Activated CD8-positive, alpha-beta T cell treated with anti-CD3 and anti-CD28 coated beads, Interleukin-2, amount 10 ng/mL, durations not matched to agents 7 days and 5 days (primary cell): ENCODE measurements around the gene DGCR6L. TPM values are rescaled to one million over a fixed set of nuclear protein-coding genes. Genes with fewer than 3 reads are reported as not detected.
"Not testable (repeated sequence)": the region's sequence is repeated elsewhere in the genome, so short reads cannot be mapped to it uniquely, and the experiment has no call there.

Experiments used
- ATAC-seq: fragments of 150-1000 bp; cut with Tn5 transposase; one replicate; pipeline ENCODE4 v1.10.0; 2021; ENCODE audit warnings: moderate library complexity
- CTCF ChIA-PET: fragments of 350-600 bp; sonication (Branson Sonifier 250); formaldehyde crosslinking; loops from one replicate; lab custom pipeline; 2021; ENCODE audit warnings: antibody characterized with exemption; lab: Charles Lee
- POLR2A ChIA-PET: fragments of 350-600 bp; sonication (Branson Sonifier 250); formaldehyde crosslinking; loops from one replicate; lab custom pipeline; 2021; ENCODE audit warnings: antibody characterized with exemption; lab: Charles Lee
- DNase-seq: peaks from one replicate; pipeline ENCODE4 v3.0.0-alpha.2; 2020
- H3K27ac Mint-ChIP-seq: one replicate; pipeline ENCODE4 v1.8.0; 2021; ENCODE audit warnings: mild to moderate bottlenecking, mixed read lengths
- H3K27me3 Mint-ChIP-seq: one replicate; pipeline ENCODE4 v1.8.0; 2021; ENCODE audit warnings: low read depth, mixed read lengths
- H3K36me3 Mint-ChIP-seq: one replicate; pipeline ENCODE4 v1.8.0; 2021; ENCODE audit warnings: low read depth, mixed read lengths
- H3K4me1 Mint-ChIP-seq: one replicate; pipeline ENCODE4 v1.8.0; 2021; ENCODE audit warnings: low read depth, mixed read lengths
- H3K4me3 Mint-ChIP-seq: one replicate; pipeline ENCODE4 v1.8.0; 2021; ENCODE audit warnings: mild to moderate bottlenecking, mixed read lengths
- H3K9me3 Mint-ChIP-seq: one replicate; pipeline ENCODE4 v1.8.0; 2022; ENCODE audit warnings: mixed read lengths; ENCODE audit not compliant: insufficient read depth
- total RNA-seq, 2 experiments: library from RNA; stranded (reverse); gene quantifications; one replicate each; pipeline ENCODE4 v1.2.3, GENCODE V29; 2021

DGCR6L gene
- total RNA-seq, 2 experiments from 2014 or later, result 50.4 to 56.3 TPM

DNA sequence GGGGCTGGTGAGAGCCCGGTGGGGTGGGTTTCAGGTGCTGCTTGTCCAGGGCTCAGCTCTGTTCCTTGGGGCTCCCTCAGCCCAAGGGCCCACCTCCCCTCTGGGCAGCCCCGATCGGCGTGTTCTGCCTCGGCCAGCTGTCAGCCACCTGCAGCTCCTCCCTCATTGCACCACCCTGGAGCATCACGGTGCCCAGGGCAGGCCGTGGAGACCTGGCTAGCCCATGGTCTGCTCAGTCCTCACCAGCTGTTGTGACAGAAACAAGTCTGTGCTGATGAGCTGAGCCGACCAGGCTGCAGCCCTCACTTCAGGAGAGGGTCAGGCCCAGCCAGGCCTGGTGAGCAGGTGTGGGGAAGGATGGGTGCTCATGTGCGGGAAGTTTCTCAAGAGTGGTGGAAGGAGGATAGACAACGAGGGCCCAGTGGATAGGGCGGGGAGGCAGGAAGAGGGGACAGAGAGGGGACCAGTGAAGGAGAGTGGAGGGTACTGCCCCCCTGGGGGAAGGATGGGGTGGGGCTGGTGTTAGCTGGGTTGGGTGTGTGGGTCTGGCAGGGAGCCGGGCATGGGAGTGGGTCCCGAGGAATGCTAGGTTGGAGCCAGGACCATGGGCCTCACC lies 35.3 kb downstream of the DGCR6L start:
- ATAC-seq, result no peak
- CTCF ChIA-PET, result interaction anchor here (2.0 kb wide), 1 partner anchor 127 kb away, joined by 8 read pairs; no protein-coding TSS in a partner anchor
- Mint-ChIP-seq H3K36me3 (no peaks in the 10 kb centered on the region), H3K4me3 (no peak overlapping the region), H3K4me1 (peaks cover 2% of the 10 kb centered on the region), H3K27me3 (peaks cover 1% of the 10 kb centered on the region), H3K9me3 (no peaks in the 10 kb centered on the region), H3K27ac (no peak overlapping the region)
- no peak for DNase-seq
- POLR2A ChIA-PET, result interaction anchor here (0.6 kb wide), 1 partner anchor 11 kb away, joined by 3 read pairs; no protein-coding TSS in a partner anchor

DNA sequence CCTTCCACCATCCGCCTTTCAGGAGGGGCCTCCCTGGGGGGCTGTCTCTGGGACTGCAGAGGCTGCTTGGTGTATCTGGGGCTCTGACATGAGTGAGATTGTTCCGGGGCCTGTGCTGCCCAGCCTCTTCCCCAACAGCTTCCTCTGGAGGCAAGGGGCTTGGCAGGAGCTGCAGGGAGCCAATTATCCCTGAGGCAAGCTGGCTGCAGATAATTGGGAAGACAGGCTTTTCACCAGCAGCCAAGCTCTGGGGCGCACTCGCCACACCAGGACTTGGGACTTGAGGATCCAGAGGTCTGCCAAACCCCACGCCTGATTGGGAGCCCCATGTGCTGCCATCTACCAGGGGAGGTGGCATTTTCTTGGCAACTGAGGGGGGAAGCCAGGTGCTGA lies 36.2 kb downstream of the DGCR6L start:
- ChIA-PET POLR2A (no interaction called here), CTCF (interaction anchor here (1.0 to 2.0 kb wide), 3 partner anchors 9 to 126 kb away, joined by 3 to 8 read pairs (median 4); no protein-coding TSS in a partner anchor)
- DNase-seq (no peak), ATAC-seq (no peak)
- no peak overlapping the region for H3K4me3 Mint-ChIP-seq
- H3K9me3 Mint-ChIP-seq, result no peaks in the 10 kb centered on the region
- H3K4me1 Mint-ChIP-seq, result peaks cover 3% of the 10 kb centered on the region
- H3K27me3 Mint-ChIP-seq, result peaks cover 3% of the 10 kb centered on the region
- no peaks in the 10 kb centered on the region for H3K36me3 Mint-ChIP-seq
- no peak overlapping the region for H3K27ac Mint-ChIP-seq

- Mint-ChIP-seq H3K27ac (no peak overlapping the region), H3K9me3 (no peaks in the 10 kb centered on the region), H3K27me3 (peaks cover 3% of the 10 kb centered on the region), H3K36me3 (no peaks in the 10 kb centered on the region), H3K4me3 (no peak overlapping the region), H3K4me1 (peaks cover 3% of the 10 kb centered on the region)
- POLR2A ChIA-PET, result no interaction called here
- DNase-seq (no peak), ATAC-seq (no peak)
- CTCF ChIA-PET, result interaction anchor here (1.0 to 2.0 kb wide), 3 partner anchors 9 to 126 kb away, joined by 3 to 8 read pairs (median 4); no protein-coding TSS in a partner anchor
Observed at GRCh38 chr22:20282901-20283673, 36.8 kb downstream of the DGCR6L start.

GRCh38 chr22:20281891-20282290 lies 38.0 kb downstream of the DGCR6L start:
- H3K36me3 Mint-ChIP-seq, result no peaks in the 10 kb centered on the region
- no peak overlapping the region for H3K4me3 Mint-ChIP-seq
- peaks cover 3% of the 10 kb centered on the region for H3K4me1 Mint-ChIP-seq
- ATAC-seq (no peak), DNase-seq (no peak)
- H3K27me3 Mint-ChIP-seq, result peaks cover 3% of the 10 kb centered on the region
- POLR2A ChIA-PET, result no interaction called here
- no peaks in the 10 kb centered on the region for H3K9me3 Mint-ChIP-seq
- CTCF ChIA-PET, result no interaction called here
- no peak overlapping the region for H3K27ac Mint-ChIP-seq

- POLR2A ChIA-PET, ATAC-seq, H3K9me3 Mint-ChIP-seq, DNase-seq, H3K36me3 Mint-ChIP-seq, H3K27me3 Mint-ChIP-seq, CTCF ChIA-PET, H3K27ac Mint-ChIP-seq, H3K4me1 Mint-ChIP-seq, H3K4me3 Mint-ChIP-seq: not testable (repeated sequence)
Observed at GRCh38 chr22:20281473-20281872, 38.4 kb downstream of the DGCR6L start.

- H3K4me1 Mint-ChIP-seq, result peaks cover 3% of the 10 kb centered on the region
- ATAC-seq (no peak), DNase-seq (no peak)
- no peak overlapping the region for H3K27ac Mint-ChIP-seq
- no peak overlapping the region for H3K4me3 Mint-ChIP-seq
- ChIA-PET POLR2A (no interaction called here), CTCF (no interaction called here)
- H3K36me3 Mint-ChIP-seq, result no peaks in the 10 kb centered on the region
- no peaks in the 10 kb centered on the region for H3K9me3 Mint-ChIP-seq
- peaks cover 3% of the 10 kb centered on the region for H3K27me3 Mint-ChIP-seq
Observed at GRCh38 chr22:20280866-20281265, 39.0 kb downstream of the DGCR6L start.

DNA sequence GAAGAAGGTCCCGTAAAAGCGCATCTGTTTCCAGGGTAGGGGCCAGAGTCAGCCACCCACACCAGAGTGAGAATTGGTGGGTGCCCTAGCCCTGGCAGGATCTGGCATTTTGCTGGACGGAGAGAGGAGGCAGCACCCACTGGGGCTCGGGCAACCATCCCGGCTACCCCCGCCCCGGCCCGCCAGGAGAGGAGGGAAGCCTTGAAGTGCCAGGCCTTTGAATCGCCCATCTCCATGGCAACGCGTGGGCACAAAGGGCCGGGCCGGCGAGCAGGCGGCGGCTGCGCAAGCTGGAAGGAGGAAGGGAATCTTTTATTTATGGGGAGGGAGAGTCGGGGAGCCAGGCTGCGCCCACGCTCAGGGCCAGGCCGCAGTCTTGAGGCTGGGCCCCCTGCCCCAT lies 39.7 kb downstream of the DGCR6L start:
- H3K4me1 Mint-ChIP-seq, H3K36me3 Mint-ChIP-seq, H3K27me3 Mint-ChIP-seq, CTCF ChIA-PET, H3K9me3 Mint-ChIP-seq, DNase-seq, POLR2A ChIA-PET, H3K27ac Mint-ChIP-seq, ATAC-seq, H3K4me3 Mint-ChIP-seq: not testable (repeated sequence)

GRCh38 chr22:20279662-20280134 lies 40.2 kb downstream of the DGCR6L start:
- ChIA-PET CTCF (no interaction called here), POLR2A (no interaction called here)
- Mint-ChIP-seq H3K27me3 (peaks cover 3% of the 10 kb centered on the region), H3K4me1 (peaks cover 3% of the 10 kb centered on the region), H3K36me3 (no peaks in the 10 kb centered on the region), H3K27ac (no peak overlapping the region), H3K9me3 (no peaks in the 10 kb centered on the region), H3K4me3 (no peak overlapping the region)
- no peak for DNase-seq
- no peak for ATAC-seq

GRCh38 chr22:20278726-20279490 lies 41.0 kb downstream of the DGCR6L start:
- H3K4me1 Mint-ChIP-seq, H3K27me3 Mint-ChIP-seq, H3K9me3 Mint-ChIP-seq, POLR2A ChIA-PET, CTCF ChIA-PET, H3K4me3 Mint-ChIP-seq, DNase-seq, ATAC-seq, H3K27ac Mint-ChIP-seq, H3K36me3 Mint-ChIP-seq: not testable (repeated sequence)

- CTCF ChIA-PET, H3K4me1 Mint-ChIP-seq, H3K27ac Mint-ChIP-seq, H3K4me3 Mint-ChIP-seq, H3K9me3 Mint-ChIP-seq, DNase-seq, H3K27me3 Mint-ChIP-seq, ATAC-seq, H3K36me3 Mint-ChIP-seq, POLR2A ChIA-PET: not testable (repeated sequence)
Observed at GRCh38 chr22:20277936-20278635, 41.8 kb downstream of the DGCR6L start.

DNA sequence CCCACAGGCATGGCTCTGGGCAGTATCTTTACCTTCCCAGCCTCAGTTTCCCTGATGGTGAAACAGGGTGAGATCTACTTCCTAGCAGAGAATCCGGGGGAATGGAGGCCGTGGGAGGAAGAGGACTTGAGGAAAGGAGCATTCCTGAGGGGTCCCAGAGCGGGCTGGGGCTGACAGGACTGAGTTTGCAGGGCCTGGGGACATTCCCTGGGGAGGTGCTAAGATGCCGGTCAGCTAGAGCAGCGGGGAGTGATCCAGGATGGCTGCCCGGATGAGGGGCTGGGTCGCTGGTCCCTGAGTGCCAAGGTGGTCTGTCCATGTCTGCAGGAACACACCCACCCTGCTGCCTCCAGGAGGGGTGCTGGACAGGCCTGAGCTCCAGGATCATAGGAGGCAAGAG lies 43.4 kb downstream of the DGCR6L start:
- no peaks in the 10 kb centered on the region for H3K36me3 Mint-ChIP-seq
- no peak for DNase-seq
- H3K27ac Mint-ChIP-seq, result no peak overlapping the region
- H3K4me3 Mint-ChIP-seq, result no peak overlapping the region
- H3K4me1 Mint-ChIP-seq, result peaks cover 3% of the 10 kb centered on the region
- CTCF ChIA-PET, result no interaction called here
- no peaks in the 10 kb centered on the region for H3K9me3 Mint-ChIP-seq
- ATAC-seq, result no peak
- H3K27me3 Mint-ChIP-seq, result peaks cover 3% of the 10 kb centered on the region
- POLR2A ChIA-PET, result no interaction called here
